Endothelial cell of umbilical vein (primary cell): ENCODE results near the gene C19orf33. TPM values are rescaled to one million over a fixed set of nuclear protein-coding genes. Genes with fewer than 3 reads are reported as not detected.

Experiments used
- BruUV-seq: library from RNA; stranded (reverse); fragments of 400-500 nt; replicated peaks from 2 replicates; lab custom pipeline; 2021; lab: Mats Ljungman, UMichigan
- CTCF ChIA-PET: fragments of 300-600, 350-600 bp; sonication (Branson Sonifier 250); formaldehyde crosslinking; loops from one replicate; lab custom pipeline; 2021; ENCODE audit warnings: antibody characterized with exemption, inconsistent platforms; lab: Charles Lee
- POLR2A ChIA-PET: fragments of 300-600, 350-600 bp; sonication (Branson Sonifier 250); formaldehyde crosslinking; loops from one replicate; lab custom pipeline; 2021; ENCODE audit warnings: antibody characterized with exemption, inconsistent platforms; lab: Charles Lee
- DNase-seq: peaks from one replicate; pipeline ENCODE4 v3.0.0-alpha.2; 2011; ENCODE audit warnings: low read depth, low spot score
- FAIRE-seq: peaks from 2 replicates; lab custom pipeline; 2011; peaks lifted over from hg19 to GRCh38; lab: Jason Lieb, UNC
- H2AFZ ChIP-seq: 2 replicates; pipeline ENCODE4 v1.6.0; 2012; ENCODE audit warnings: low read depth, low read length, control low read depth, inconsistent platforms
- H3K27ac ChIP-seq: 2 replicates; pipeline ENCODE4 v1.5.1; 2011; ENCODE audit warnings: low read depth, mild to moderate bottlenecking, control low read depth, low read length, moderate library complexity; ENCODE audit not compliant: insufficient read depth
- H3K27me3 ChIP-seq, 2 experiments: 2 replicates each; pipeline versions ENCODE4 v1.6.0 to v1.6.1; 2011; ENCODE audit warnings: low read length in 2 of 2, mixed read lengths in 1 of 2; ENCODE audit not compliant: control insufficient read depth in 2 of 2, insufficient read depth in 2 of 2
- H3K36me3 ChIP-seq, 2 experiments: 2 replicates in 1 of 2; 3 replicates in 1 of 2; pipeline ENCODE4 v1.5.1; 2011; ENCODE audit warnings: low read length in 2 of 2, mild to moderate bottlenecking in 1 of 2, moderate library complexity in 1 of 2; ENCODE audit not compliant: control insufficient read depth in 2 of 2, insufficient read depth in 2 of 2; ENCODE audit errors: extremely low read depth in 1 of 2
- H3K4me1 ChIP-seq: 3 replicates; pipeline ENCODE4 v1.5.1; 2011; ENCODE audit warnings: mild to moderate bottlenecking, low read length; ENCODE audit not compliant: control insufficient read depth, insufficient read depth; ENCODE audit errors: extremely low read depth
- H3K4me2 ChIP-seq: 2 replicates; pipeline ENCODE4 v1.6.1; 2011; ENCODE audit warnings: low read length, control low read depth, mixed read lengths; ENCODE audit not compliant: insufficient read depth
- H3K4me3 ChIP-seq, 3 experiments: fragments of 200-600 bp in 1 of 3; sonication (generic), shearing (Covaris generic) in 1 of 3; replicated peaks in 1 of 3; 2 replicates each; pipeline ENCODE4 v1.5.1; 2011 to 2016; ENCODE audit warnings: control low read depth in 3 of 3, low read length in 3 of 3, mild to moderate bottlenecking in 2 of 3, inconsistent platforms in 1 of 3, low read depth in 1 of 3, moderate library complexity in 1 of 3; ENCODE audit not compliant: insufficient read depth in 1 of 3
- H3K79me2 ChIP-seq: 2 replicates; pipeline ENCODE4 v1.6.0; 2012; ENCODE audit warnings: low read length, inconsistent platforms; ENCODE audit not compliant: control insufficient read depth, insufficient read depth
- H3K9ac ChIP-seq: replicated peaks from 2 replicates; pipeline ENCODE3; 2011; ENCODE audit warnings: low read length, control low read depth; ENCODE audit not compliant: insufficient read depth; ENCODE audit errors: extremely low read depth
- H3K9me1 ChIP-seq: replicated peaks from 3 replicates; pipeline ENCODE4 v1.6.0; 2011; ENCODE audit warnings: mild to moderate bottlenecking, low read length; ENCODE audit not compliant: control insufficient read depth, insufficient read depth; ENCODE audit errors: extremely low read depth
- H3K9me3 ChIP-seq: replicated peaks from 2 replicates; pipeline ENCODE4 v1.5.1; 2012; ENCODE audit warnings: low read length, inconsistent platforms; ENCODE audit not compliant: control insufficient read depth, insufficient read depth
- H4K20me1 ChIP-seq: replicated peaks from 2 replicates; pipeline ENCODE3; 2011; ENCODE audit warnings: mild to moderate bottlenecking, low read length; ENCODE audit not compliant: control insufficient read depth, insufficient read depth; ENCODE audit errors: extremely low read depth
- CTCF ChIP-seq, 2 donors: IDR thresholded peaks; 1 replicate in 1 of 2; 2 replicates in 1 of 2; pipeline ENCODE4 v1.5.1; 2011; ENCODE audit warnings: low read length in 2 of 2, mild to moderate bottlenecking in 2 of 2, moderate library complexity in 2 of 2, control low read depth in 1 of 2, inconsistent platforms in 1 of 2, low read depth in 1 of 2; ENCODE audit not compliant: insufficient read depth in 1 of 2; ENCODE audit errors: extremely low read depth in 1 of 2
- EZH2 ChIP-seq: IDR thresholded peaks from 2 replicates; pipeline ENCODE4 v1.6.1; 2012; ENCODE audit warnings: borderline replicate concordance, low read depth, mild to moderate bottlenecking, moderate library complexity, low read length, inconsistent platforms; ENCODE audit not compliant: severe bottlenecking
- FOS ChIP-seq: IDR thresholded peaks from 2 replicates; pipeline ENCODE4 v1.6.1; 2011; ENCODE audit warnings: mild to moderate bottlenecking, low read length, moderate library complexity, borderline replicate concordance; ENCODE audit not compliant: insufficient read depth
- GATA2 ChIP-seq: IDR thresholded peaks from 2 replicates; pipeline ENCODE4 v1.7.0; 2011; ENCODE audit warnings: low read depth, mild to moderate bottlenecking, moderate library complexity, mixed read lengths, low read length; ENCODE audit not compliant: insufficient read length, insufficient read depth
- JUN ChIP-seq: IDR thresholded peaks from 2 replicates; pipeline ENCODE4 v1.6.1; 2011; ENCODE audit warnings: borderline replicate concordance, low read depth; ENCODE audit not compliant: insufficient read length, insufficient read depth
- MYC ChIP-seq: IDR thresholded peaks from one replicate; pipeline ENCODE4 v1.6.1; 2011; ENCODE audit warnings: mild to moderate bottlenecking, low read depth, low read length
- POLR2A ChIP-seq: IDR thresholded peaks from 2 replicates; pipeline ENCODE4 v1.6.1; 2012; ENCODE audit warnings: low read depth, mild to moderate bottlenecking, control low read depth, low read length
- POLR2AphosphoS5 ChIP-seq: IDR thresholded peaks from 2 replicates; pipeline ENCODE4 v1.6.1; 2012; ENCODE audit warnings: low read depth, mild to moderate bottlenecking, control low read depth, low read length, moderate library complexity; ENCODE audit not compliant: insufficient read depth
- dilution Hi-C: fragments of 300-500 bp; cut with MboI; formaldehyde crosslinking; loops from one replicate; pipeline ENCODE4 v1.15.0; 2019; ENCODE audit warnings: low sequenced_read_pairs; ENCODE audit not compliant: extremely low pct_ligation_motif_present
- intact Hi-C: fragments of 100-400 bp; cut with micrococcal nuclease; formaldehyde crosslinking; loops from one replicate; pipeline ENCODE4 v1.10.0; 2022
- polyA plus RNA-seq, 4 experiments: library from polyadenylated mRNA; depleted of rRNA in 3 of 4; stranded (reverse) in 3 of 4; unstranded in 1 of 4; fragments of >200 nt; gene quantifications; 2 replicates each; pipeline versions ENCODE4 v1.2.1 to v1.2.3, GENCODE V29; 2011 to 2012; ENCODE audit warnings: missing spikeins in 1 of 4
- total RNA-seq: library from RNA; stranded (reverse); gene quantifications from 2 replicates; pipeline ENCODE4 v1.2.3, GENCODE V29; 2021
- TF ChIP-seq, protein P1 (sequence below): IDR thresholded peaks from 2 replicates; pipeline ENCODE4 v1.6.1; 2011; ENCODE audit not compliant: insufficient read depth, insufficient read length

Gene C19orf33
- total and polyA plus RNA-seq, 2 donors (not counting 3 experiments of a cell fraction or from before 2014, with no cell fraction given) = 4.3 to 34.1 TPM

- Histone ChIP-seq H3K79me2 (no peaks in the 10 kb centered on the region), H3K9me3 (no peaks in the 10 kb centered on the region), H3K36me3 (no peaks in the 10 kb centered on the region), H2AFZ (peak within 1 kb of the TSS; percentile 39), H3K4me3 (peak within 1 kb of the TSS; percentile 14 to 47 (median 34)), H3K27ac (no peak within 1 kb of the TSS), H3K4me2 (peak within 1 kb of the TSS; percentile 72), H3K4me1 (peaks cover 20% of the 10 kb centered on the region), H3K27me3 (no peaks in the 10 kb centered on the region), H4K20me1 (no peaks in the 10 kb centered on the region), H3K9ac (peak within 1 kb of the TSS; percentile 29), H3K9me1 (no peaks in the 10 kb centered on the region)
- dilution Hi-C loops = no loop called here
- FAIRE-seq = no peak
- no TSS peak for BruUV-seq
- intact Hi-C loops = loop anchor here (2.0 kb wide), 1 partner anchor 52 kb away; no protein-coding TSS in a partner anchor
- TF ChIP-seq GATA2 (no peak), CTCF (IDR thresholded peaks at IDR 0.05; ENCODE audit: extremely low read depth in 1 of 2, insufficient read depth in 1 of 2, low read depth in 1 of 2, low read length in 2 of 2) (no peak), POLR2AphosphoS5 (no peak), EZH2 (no peak), MYC (no peak), POLR2A (no peak), FOS (no peak), JUN (no peak)
- TF ChIP-seq, protein P1, sequence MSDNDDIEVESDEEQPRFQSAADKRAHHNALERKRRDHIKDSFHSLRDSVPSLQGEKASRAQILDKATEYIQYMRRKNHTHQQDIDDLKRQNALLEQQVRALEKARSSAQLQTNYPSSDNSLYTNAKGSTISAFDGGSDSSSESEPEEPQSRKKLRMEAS = no peak
- POLR2A ChIA-PET = interaction anchor here (0.6 kb wide), 1 partner anchor 25 kb away, joined by 6 read pairs; no protein-coding TSS in a partner anchor
- DNase-seq = no peak
- CTCF ChIA-PET = interaction anchor here (0.7 to 1.7 kb wide), 3 partner anchors 9 to 54 kb away, joined by 3 to 14 read pairs (median 3); partner anchors contain the start of gene PPP1R14A
These were observed 39.4 kb upstream of the C19orf33 start, which contains the start of gene SPINT2 for GRCh38 chr19:38264486-38265212. Gene SPINT2, plus strand, starts transcription at chr19:38264573. Its CDS starts 320 bp downstream, at chr19:38264893.
